Measurements from ENCODE around the gene KDM4B. TPM values are rescaled to one million over a fixed set of nuclear protein-coding genes. Genes with fewer than 3 reads are reported as not detected.

KDM4B gene
- total RNA-seq, 1 donor from 2014 or later: 22.4 TPM

DNA sequence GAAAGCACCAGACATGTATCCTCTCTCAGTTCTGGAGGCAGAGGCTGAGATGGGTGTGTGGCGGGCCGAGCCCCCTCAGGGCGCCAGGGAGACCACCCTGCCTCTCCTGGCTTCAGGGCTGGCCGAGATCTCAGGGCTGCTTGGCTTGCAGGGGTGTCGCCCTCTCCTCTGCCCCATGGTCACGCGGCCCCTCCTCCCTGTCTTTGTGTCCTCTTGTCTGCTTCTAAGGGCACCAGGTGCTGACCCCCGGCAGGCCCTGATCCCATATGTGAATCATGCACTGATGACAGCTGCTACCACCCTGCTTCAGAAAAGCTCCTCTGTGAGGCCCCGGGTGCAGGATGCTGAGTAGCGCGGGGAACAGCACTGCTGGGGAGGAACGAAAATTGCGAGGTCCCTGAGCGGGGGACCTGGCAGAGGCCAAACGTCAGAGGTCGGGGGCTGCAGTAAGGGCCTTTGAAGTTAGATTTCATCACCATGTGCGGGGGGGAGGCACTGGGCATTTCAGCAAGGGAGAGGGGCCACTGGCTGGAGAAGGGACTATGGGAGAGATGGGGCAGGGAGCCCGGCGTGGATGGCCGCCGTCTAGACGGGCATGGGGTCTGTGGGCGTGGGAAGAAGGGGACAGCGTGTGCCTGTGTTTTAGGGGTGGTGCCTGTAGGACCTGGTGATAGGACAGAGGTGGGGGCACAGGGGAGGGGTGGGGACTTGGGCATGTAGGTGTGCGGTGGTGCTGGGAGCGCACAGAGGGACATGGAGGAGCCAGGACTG, 125.2 kb downstream of the KDM4B start:
- ATAC-seq: no peak

DNA sequence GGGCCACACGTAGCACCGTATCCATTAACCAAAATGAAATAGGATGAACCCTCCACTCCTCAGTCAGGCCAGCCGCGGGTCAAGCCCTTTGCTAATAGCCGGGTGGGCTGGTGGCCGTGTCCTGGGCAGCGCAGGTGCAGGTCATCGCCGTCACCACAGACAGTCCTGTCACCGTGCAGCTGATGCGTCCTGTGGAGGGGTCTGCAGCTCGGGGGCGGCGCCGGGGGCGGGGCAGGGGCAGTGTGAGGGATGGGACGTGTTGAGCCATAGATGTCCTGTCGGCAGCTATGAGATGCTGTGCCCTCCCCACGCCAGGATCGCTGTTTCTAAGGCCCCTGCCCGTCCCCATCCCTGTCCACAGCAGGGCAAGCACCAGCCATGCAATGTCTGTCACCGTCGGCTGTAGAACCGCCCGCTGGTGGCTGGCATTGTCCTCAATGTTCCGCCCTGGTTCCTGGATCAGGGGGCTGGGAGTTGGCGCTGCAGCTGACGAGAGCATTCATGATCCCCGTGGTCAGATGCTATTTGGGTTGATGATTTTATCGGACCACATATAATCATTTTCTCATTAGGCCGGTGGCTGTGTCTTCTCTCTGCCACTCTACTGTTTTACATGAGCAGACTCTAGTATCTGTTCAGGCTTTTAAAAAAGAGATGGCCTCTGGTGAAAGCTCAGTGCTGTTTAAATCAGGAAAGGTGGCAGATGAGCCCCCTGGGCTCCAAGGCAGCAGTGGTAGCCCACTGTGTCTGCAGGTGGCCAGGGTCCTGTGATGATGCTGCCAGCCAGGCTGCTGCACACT, 126.1 kb downstream of the KDM4B start:
- ATAC-seq: no peak

DNA sequence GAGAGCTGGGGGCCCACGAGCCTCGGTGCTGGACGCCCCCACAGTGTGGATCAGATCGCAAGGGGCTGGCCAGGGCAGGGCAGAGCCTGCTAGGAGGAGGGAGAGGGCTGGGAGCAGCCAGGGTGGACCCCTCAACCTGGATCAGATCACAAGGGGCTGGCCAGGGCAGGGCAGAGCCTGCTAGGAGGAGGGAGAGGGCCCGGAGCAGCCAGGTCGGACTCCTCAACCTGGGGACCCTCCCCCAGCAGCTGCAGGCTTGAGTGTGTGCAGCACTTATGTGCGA, 126.6 kb downstream of the KDM4B start:
- peak; percentile 11 for ATAC-seq

DNA sequence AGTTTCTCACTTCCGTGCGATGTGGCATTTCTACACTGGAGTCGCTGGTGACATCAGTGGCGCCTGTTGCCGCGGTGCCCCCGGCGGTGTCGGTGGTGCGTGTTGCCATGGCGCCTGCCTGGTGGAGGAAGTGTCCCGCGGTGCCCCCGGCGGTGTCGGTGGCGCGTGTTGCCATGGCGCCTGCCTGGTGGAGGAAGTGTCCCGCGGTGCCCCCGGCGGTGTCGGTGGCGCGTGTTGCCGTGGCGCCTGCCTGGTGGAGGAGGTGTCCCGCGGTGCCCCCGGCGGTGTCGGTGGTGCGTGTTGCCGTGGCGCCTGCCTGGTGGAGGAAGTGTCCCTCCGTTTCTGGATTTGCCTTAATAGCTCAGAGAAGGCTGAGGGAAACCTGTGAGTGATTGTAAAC, 127.6 kb downstream of the KDM4B start:
- no peak for ATAC-seq

DNA sequence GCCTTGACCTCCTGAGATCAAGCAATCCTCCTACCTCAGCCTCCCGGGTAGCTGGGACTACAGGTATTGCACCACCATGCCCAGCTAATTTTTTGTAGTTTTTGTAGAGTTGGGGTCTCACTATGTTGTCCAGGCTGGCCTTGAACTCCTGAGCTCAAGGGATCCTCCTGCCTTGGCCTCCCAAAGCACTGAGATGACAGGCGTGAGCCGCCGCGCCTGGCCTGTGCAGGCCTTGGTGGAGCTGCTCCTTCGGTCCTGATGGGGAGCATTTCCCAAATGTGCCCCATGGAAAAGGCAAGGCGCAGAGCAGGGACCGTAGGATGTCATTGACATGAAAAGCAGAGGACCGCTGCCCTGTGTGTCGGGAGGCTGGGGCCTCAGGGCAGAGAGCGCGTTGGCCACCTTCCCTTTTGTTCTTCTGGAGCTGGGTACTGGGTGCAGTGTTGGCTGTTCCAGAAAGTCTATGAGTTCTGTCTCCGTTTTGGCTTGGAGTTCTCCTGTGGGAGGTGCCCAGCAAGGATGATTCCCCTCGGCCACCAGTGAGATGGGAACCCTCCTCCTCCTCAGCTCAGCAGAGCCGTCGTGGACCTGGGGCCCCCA, 128.5 kb downstream of the KDM4B start:
- no peak for ATAC-seq

DNA sequence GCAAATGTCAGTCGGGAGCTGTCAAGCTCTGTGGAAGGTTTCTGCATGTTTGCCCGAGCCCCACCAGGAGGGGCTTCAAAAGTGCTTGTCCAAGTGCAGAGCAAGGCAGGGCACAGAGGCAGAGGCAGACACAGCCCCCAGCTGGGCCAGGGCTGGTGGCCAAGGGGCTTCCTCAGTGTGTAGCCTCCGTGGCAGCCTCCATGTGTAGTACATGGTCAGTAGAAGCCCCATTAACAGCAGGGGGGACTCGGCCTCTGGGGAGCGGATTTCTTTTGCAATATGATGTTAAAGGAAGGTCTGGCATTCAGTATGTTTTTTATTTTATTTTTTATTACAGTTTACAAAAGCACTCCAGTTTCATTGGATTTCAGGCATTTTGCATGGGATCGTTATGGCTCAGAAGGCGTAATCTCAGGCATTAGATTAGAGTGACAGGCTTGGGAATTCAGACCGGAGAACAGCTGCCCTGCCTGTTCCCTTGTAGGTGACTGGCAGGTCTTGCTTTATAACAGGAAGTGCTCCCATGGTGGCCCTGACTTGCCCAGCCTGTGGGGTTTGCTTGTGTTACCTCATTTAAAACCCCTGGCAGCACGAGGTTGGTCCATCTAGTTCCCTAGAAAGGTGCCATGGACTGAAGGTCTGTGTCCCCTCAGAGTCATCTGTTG, 129.2 kb downstream of the KDM4B start:
- no peak for ATAC-seq

DNA sequence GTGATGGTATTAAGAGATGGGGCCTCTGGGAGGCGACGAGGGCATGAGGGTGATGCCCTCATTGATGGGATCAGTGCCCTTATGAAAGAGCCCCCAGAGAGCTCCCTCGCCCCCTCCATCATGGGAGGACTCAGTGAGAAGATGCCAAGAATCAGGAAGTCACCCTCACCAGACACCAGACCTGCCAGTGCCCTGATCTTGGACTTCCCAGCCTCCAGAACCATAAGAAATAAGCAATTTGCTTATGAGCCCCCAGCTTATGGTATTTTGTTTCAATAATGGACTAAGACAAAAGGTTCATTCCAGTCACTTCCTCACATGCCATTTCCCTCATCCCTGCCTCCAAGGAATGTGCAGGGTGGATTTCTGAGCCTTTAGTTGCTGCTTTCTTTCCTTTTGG, 129.7 kb downstream of the KDM4B start:
- no peak for ATAC-seq

DNA sequence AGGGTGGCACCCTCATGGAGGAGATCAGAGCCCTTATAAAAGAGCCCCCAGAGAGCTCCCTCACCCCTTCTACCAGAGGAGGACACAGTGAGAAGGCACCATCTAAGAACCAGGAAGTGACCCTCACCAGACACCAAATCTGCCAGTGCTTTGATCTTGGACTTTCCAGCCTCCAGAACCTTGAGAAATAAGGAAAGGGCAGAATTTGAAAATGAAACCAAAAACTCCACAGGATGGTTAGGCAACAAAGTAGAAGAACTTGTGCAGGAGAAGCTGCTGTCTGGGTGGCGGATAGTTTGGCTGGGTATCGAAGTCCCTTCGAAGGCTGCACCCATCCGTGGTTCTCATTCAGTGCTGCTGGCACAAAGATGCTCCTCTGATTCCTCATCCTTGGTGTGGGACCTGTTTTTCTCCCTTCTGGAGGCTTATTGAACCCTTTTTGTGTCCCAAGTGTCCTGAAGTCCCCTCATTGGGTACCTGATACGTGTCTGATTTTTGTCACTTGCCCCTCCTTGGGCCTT, 130.8 kb downstream of the KDM4B start:
- no peak for ATAC-seq

DNA sequence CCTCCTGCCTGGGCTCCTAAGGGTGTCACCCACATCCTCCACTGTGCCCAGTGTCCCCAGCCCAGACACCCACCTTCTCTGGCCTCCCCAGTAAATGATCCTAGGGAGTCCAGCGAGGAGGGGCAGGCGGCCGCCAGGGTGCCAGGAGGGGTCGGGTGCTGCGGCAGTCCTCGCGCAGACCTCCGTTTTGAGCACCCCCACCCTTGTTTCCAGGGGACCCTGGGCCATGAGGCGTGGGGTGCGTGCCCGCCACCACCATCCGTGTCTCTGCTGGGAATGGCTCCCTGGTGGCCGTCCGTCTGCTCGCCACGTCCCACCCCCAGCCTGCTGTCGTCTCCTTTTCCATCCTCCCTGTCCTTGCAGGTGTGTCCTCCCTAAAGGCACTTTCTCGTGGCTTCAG, 133.0 kb downstream of the KDM4B start:
- no peak for ATAC-seq

DNA sequence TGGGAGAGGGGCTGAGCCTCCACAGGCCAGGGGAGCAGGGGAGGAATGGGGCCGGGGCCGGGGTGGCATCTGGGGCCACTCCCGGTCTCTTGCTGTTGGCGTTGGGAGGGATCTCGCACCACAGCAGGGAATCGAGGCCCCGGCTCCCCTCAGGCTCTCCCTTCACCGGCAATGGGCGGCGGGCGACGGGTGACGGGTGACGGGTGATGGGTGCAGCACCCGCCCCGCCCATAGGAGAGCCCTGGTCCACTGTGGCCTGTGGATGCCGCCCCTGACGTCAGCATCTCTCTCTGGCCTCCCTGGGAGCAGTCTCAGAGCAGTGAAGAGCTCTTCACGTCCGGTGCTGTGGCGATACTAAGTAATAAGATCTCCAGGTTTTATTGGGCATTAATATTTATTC, 133.6 kb downstream of the KDM4B start:
- no peak for ATAC-seq

DNA sequence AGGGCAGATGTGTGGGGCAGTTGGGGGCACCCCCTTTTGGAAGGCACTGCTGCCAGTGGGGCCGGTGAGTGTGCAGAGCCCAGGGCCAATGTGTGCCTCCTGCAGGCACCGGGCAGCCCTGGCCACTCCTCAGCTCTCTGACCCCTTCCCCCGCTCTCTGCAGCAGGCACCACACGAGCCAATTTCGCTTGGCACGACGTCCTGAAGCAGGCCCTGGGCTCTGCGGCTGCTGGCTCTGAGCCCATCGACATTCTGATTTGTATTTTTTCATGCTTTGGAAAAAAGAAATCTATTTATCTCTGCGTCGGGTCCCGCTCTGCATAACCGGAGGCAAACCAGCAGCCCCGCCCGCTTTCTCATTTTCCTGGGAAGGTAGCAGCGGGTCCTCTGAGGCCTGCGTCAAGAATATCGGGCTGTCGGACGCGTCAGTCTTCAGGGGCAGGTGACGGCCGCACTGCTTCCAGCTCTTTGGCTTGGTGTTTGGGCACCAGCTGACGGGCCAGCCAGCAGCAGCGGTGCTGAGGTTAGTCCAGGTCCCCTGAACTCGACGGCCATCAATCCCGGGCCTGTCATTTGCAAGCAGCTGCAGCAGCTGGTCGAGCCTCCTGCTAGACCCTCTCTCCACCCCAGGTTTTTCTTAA, 134.3 kb downstream of the KDM4B start:
- no peak for ATAC-seq

DNA sequence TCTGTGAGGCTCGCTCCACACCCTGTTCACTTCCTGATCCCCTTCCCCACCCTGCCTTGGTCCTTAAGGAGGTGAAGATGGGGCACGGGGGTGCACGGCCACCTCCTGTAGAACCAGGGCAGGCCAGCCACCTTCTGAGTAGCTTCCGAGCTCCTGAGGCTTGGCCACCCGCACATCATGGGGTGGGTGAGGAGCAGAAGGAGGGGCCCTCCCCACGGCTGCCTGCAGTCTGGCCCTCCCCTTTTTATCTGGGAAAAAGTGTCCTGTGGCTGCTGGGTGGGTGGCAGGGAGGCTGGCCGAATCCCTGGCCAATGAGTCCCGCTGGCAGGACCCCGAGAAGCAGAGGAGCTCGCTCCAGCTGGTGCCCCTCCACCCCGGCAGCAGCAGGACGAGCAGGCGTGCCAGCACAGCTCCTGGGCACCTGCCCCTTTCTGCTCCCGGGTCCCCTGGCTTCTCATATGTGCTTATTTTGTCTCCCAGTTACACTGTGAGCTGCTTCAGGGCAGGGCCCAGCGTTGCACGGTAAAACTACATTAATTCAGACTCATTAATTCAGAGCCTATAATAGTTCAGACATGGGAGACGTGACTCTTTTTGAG, 135.0 kb downstream of the KDM4B start:
- no peak for ATAC-seq

DNA sequence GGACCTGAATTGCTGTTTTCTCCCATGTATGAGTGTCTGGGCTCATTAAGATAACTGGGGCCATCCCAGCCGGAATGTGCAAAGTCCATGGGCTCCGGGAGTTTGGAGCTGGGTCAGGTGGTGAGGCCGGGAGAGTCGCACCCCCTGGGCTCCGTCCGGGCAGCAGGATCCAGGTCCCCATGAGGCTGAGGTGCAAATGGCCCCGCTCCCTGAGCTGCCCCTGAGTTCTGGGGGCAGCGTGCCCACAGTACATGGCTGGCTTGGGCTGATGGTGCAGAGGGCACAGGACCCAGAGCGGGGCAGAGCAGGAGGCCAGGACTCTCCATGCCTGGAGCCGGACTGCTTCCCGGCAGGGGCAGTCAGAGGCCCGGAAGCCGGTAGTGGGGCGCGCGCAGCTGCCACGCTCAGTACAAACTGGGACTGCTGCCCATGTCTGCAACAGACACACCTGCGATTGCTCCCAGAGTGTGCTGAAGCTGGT, 136.0 kb downstream of the KDM4B start:
- no peak for ATAC-seq

DNA sequence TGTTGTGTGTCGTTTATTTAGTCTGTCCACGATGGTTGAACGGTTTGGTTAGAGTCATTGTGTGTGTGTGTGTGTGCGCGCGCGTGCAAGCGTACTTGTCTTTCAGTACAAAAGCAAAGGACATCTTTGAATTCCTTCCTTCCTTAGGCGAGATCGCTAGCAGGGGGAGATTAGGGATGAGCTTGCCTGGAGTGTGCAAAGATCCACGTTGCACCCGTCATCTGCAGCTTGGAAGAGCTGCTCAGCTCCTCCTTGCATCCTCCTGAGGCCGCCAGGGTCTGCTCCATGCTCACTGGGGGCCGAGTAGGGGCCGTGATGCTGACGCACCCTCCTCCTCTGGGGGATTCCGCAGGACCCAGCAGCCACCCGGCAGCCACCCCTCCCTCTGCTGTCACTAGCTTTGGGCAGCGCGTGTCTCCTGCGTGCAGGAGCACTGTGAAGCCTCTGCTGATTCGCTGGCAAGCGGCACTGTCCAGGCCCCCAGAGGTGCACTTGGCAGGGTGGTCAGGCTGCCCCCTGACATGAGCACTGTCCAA, 137.3 kb downstream of the KDM4B start:
- no peak for ATAC-seq

DNA sequence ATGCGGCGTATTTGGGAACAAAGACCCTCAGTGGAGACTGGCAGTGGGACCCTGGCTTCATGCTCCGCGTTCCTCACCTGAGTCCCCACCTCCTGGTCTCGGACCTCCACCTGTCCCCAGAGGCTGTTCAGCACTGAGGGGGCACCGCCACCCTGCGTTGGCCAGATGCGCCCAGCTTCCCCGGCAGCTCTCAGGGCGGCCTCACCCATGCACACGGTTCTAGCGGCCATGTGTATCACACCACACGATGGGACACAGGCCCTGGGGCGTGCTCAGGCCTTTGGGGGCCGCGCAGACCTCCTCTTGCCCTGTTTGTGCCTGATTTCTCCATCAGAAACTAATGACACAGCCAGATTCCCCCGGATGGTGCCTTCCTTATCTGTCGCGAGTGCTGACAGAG, 138.1 kb downstream of the KDM4B start:
- no peak for ATAC-seq

DNA sequence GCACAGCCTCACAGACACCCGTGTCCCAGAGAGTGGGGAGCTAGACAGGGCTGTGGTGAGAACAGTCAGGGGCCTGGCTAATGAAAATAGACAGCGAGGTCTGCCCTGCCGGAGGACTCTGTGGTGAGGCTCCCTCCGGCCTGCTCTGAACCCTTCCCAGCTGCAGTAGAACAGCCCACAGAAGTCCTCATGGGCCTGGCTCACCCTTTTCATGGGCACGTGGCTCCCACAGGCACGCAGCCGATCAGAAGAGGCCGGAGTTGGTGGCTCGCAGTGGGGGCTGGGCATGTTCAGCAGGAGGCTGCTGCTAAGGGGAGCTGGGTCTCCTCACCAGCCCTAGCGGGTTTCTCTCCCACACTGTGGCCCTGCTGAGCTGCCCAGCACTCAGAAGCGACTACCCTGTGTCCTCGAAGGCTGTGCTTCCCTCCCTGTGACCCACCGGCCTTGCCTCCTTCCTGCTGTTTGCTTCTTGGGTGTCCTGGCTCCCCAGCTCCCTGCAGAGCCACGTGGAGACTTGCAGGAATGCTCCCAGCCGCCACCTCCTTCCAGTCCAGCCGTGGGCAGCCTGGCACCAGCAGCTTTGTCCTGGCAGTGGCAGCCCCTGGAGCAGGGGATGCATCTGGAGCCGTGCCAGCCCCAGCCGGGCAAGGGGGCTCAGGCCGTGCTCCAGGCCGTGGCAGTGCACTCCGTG, 138.7 kb downstream of the KDM4B start:
- no peak for ATAC-seq

DNA sequence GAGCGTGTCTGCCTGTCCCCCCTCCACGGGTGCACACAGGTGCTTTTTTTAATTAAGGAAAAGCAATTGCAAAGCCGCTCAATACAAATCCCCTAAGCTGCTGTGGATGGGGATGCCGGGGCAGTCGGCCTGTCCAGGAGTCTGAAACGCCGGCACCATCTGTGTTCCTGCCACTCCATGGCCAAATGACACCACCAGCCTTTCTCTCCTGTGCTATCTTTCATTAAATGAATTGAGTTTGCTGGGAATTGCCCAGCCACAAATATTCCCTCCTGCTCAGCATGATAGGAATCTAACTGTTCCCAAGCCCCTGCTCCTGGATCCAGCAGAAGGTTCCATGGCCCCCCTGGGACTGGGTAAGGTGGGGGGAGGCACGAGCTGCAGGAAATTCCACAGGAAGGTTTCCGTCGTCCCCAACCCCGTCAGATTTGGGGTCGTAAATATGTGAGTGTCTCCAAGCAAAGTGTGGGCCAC, 139.2 kb downstream of the KDM4B start:
- ATAC-seq: no peak

DNA sequence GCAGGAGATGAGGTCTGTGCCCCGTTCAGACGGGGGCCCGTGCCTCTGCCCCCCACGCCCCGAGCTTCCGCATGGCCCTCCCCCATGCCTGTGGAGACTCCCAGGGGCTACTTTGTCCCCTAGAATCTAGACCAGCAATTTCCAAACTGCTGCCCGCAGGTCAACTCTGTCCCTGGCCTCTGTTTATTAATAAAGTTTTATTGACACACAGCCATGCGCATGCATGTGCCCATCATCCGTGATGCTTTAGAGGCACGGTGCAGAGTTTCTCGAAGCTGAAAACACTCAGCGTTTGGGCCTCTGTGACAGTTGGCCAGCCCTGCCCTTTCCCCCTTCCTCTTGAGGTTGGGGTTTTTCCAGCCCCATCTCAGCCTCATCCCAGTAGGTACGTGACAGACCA, 140.0 kb downstream of the KDM4B start:
- ATAC-seq: no peak

DNA sequence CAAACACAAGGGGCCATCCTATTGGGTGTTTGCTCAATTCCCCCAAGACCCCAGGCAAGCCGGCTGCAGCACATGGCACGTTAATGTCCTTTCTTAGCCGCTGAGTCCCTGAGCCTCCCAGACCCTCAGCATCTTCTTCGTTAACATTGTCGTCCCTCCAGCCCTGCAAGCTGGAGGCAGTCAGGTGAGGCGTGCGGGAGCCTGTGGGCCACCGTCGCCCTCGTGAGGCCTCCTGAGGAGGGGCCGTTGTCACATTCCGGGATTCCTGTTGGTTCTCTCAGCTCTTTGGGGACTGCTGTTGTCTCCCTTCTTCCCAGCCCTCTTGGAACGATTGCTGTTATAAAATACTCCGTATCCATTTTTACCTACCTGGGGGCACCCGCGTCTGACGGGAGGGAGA, 140.6 kb downstream of the KDM4B start:
- ATAC-seq: no peak

DNA sequence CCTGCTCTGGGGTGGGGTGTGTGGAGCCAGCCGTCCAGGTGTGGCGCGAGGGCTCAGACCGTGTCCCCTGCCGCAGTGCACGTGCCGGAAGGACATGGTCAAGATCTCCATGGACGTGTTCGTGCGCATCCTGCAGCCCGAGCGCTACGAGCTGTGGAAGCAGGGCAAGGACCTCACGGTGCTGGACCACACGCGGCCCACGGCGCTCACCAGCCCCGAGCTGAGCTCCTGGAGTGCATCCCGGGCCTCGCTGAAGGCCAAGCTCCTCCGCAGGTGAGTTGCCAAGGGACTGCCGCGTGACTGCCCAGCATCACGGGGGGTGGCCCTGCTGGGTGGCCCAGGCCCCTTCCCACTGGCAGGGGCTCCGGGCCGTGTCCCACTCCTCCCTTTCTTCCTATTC, 141.6 kb downstream of the KDM4B start:
- no peak for ATAC-seq

DNA sequence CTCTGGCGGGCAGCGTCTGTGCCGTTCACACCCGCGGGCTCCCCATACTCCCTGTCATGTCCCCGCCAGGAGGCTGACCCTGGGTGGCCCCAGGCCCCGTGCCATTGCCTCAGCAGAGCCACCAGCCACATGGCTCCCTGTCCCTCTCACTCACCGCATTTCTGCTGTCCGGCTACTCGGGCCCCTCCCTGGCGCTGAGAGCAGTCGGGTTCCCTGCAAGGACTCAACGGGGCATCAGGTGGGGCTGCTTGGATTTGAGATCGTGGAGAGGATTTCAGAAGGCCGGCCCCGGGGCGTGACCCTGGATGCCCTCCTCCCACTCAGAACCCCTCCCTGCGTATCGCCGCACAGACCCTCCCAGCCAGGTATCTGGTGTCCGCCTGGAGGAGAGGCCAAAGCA, 142.1 kb downstream of the KDM4B start:
- ATAC-seq: peak; percentile 12
